OCI-LY7 (cell line): Measurements from ENCODE around the gene IDUA. TPM values are rescaled to one million over a fixed set of nuclear protein-coding genes. Genes with fewer than 3 reads are reported as not detected.

Experiments used
- BruUV-seq: library from RNA; stranded (reverse); fragments of 400-500 nt; replicated peaks from 2 replicates; lab custom pipeline; 2021; lab: Mats Ljungman, UMichigan
- CTCF ChIA-PET: fragments of 300-600 bp; sonication (Branson Sonifier 250); formaldehyde crosslinking; loops from one replicate; lab custom pipeline; 2022; ENCODE audit warnings: antibody characterized with exemption; ENCODE audit not compliant: unreplicated experiment; lab: Charles Lee
- POLR2A ChIA-PET: fragments of 300-600 bp; sonication (Branson Sonifier 250); formaldehyde crosslinking; loops from one replicate; lab custom pipeline; 2022; ENCODE audit warnings: antibody characterized with exemption; lab: Charles Lee
- DNase-seq: peaks from one replicate; pipeline ENCODE4 v3.0.0-alpha.2; 2015; ENCODE audit warnings: low spot score
- H2AFZ ChIP-seq: fragments of 200-600 bp; sonication (generic), shearing (Covaris generic); 2 replicates; pipeline ENCODE4 v1.6.1; 2014; ENCODE audit warnings: mild to moderate bottlenecking, antibody characterized with exemption, low read length, moderate library complexity
- H3K27ac ChIP-seq: fragments of 200-600 bp; sonication (generic); 2 replicates; pipeline ENCODE4 v1.5.1; 2014; ENCODE audit warnings: mixed run types, low read depth, mild to moderate bottlenecking, moderate library complexity, low read length, inconsistent platforms; ENCODE audit not compliant: poor library complexity, severe bottlenecking
- H3K36me3 ChIP-seq: fragments of 200-600 bp; sonication (generic); 2 replicates; pipeline ENCODE4 v1.6.1; 2014; ENCODE audit warnings: mild to moderate bottlenecking, antibody characterized with exemption, low read length, moderate library complexity, mixed read lengths; ENCODE audit not compliant: insufficient read depth
- H3K4me1 ChIP-seq: fragments of 200-600 bp; sonication (generic); 2 replicates; pipeline ENCODE4 v1.5.1; 2014; ENCODE audit warnings: mild to moderate bottlenecking, low read length; ENCODE audit not compliant: insufficient read depth, poor library complexity, severe bottlenecking
- H3K4me2 ChIP-seq: fragments of 200-600 bp; sonication (generic); 2 replicates; pipeline ENCODE4 v1.6.1; 2014; ENCODE audit warnings: mild to moderate bottlenecking, low read length
- H3K4me3 ChIP-seq: fragments of 200-600 bp; sonication (generic); 2 replicates; pipeline ENCODE4 v1.5.1; 2014; ENCODE audit warnings: mild to moderate bottlenecking, low read depth, low read length; ENCODE audit not compliant: poor library complexity, severe bottlenecking
- H3K79me2 ChIP-seq: fragments of 200-600 bp; sonication (generic); 2 replicates; pipeline ENCODE4 v1.6.1; 2016; ENCODE audit warnings: low read depth, mild to moderate bottlenecking, low read length, moderate library complexity, mixed read lengths; ENCODE audit not compliant: insufficient read depth
- H3K9me2 ChIP-seq: fragments of 200-600 bp; sonication (generic); 2 replicates; pipeline ENCODE4 v1.6.1; 2016; ENCODE audit warnings: mild to moderate bottlenecking, low read length, mixed read lengths; ENCODE audit not compliant: insufficient read depth
- H3K9me3 ChIP-seq: fragments of 200-600 bp; sonication (generic); 2 replicates; pipeline ENCODE4 v1.6.1; 2014; ENCODE audit warnings: mild to moderate bottlenecking, mixed run types, low read length, mixed read lengths
- H4K20me1 ChIP-seq: fragments of 200-600 bp; sonication (generic); 2 replicates; pipeline ENCODE4 v1.6.1; 2014; ENCODE audit warnings: mild to moderate bottlenecking, antibody characterized with exemption, low read length, moderate library complexity, mixed read lengths; ENCODE audit not compliant: insufficient read depth
- CTCF ChIP-seq: fragments of 200-600 bp; sonication (generic); conservative IDR thresholded peaks from 2 replicates; pipeline ENCODE4 v1.5.1; 2014; ENCODE audit warnings: mild to moderate bottlenecking, antibody characterized with exemption, low read length, moderate library complexity, mixed read lengths
- EZH2phosphoT487 ChIP-seq: fragments of 200-600 bp; sonication (generic); IDR thresholded peaks from 2 replicates; pipeline ENCODE4 v1.6.1; 2018; ENCODE audit warnings: low read depth, borderline replicate concordance, mild to moderate bottlenecking, mixed run types, antibody characterized with exemption, low read length, moderate library complexity, mixed read lengths
- intact Hi-C: fragments of 100-400 bp; cut with micrococcal nuclease; formaldehyde crosslinking; loops from one replicate; pipeline ENCODE4 v1.10.0; 2022; ENCODE audit not compliant: unreplicated experiment
- total RNA-seq, 2 experiments: library from RNA; depleted of rRNA in 1 of 2; stranded (reverse); fragments of >200 nt in 1 of 2; shearing (Covaris generic) in 1 of 2; gene quantifications; 2 replicates each; pipeline ENCODE4 v1.2.3, GENCODE V29; 2014 to 2022

Gene IDUA
- total RNA-seq, 2 experiments from 2014 or later, result 12.3 to 15.7 TPM

- Histone ChIP-seq H4K20me1 (no peaks in the 10 kb centered on the region), H3K4me1 (no peaks in the 10 kb centered on the region), H3K4me3 (no peak overlapping the region), H3K9me3 (no peaks in the 10 kb centered on the region), H3K27ac (no peak overlapping the region), H2AFZ (no peak overlapping the region), H3K79me2 (no peaks in the 10 kb centered on the region), H3K9me2 (no peaks in the 10 kb centered on the region), H3K36me3 (no peaks in the 10 kb centered on the region), H3K4me2 (no peak overlapping the region)
- POLR2A ChIA-PET, result no interaction called here
- intact Hi-C loops, result no loop called here
- TF ChIP-seq EZH2phosphoT487, result no peak
- no peak for TF ChIP-seq CTCF
- no peak for DNase-seq
- CTCF ChIA-PET, result no interaction called here
- no TSS peak for BruUV-seq
Measured at GRCh38 chr4:950136-951020, 36.5 kb upstream of the IDUA start.

- Histone ChIP-seq H4K20me1 (no peaks in the 10 kb centered on the region), H3K36me3 (no peaks in the 10 kb centered on the region), H3K4me3 (no peak overlapping the region), H3K4me2 (no peak overlapping the region), H2AFZ (no peak overlapping the region), H3K9me3 (no peaks in the 10 kb centered on the region), H3K79me2 (no peaks in the 10 kb centered on the region), H3K27ac (no peak overlapping the region), H3K4me1 (no peaks in the 10 kb centered on the region), H3K9me2 (no peaks in the 10 kb centered on the region)
- BruUV-seq, result no TSS peak
- no peak for TF ChIP-seq EZH2phosphoT487
- TF ChIP-seq CTCF, result no peak
- intact Hi-C loops, result no loop called here
- DNase-seq, result no peak
- ChIA-PET POLR2A (no interaction called here), CTCF (no interaction called here)
Measured at GRCh38 chr4:951186-951585, 35.7 kb upstream of the IDUA start.
